GM12891 (cell line): ENCODE measurements around the gene PFKFB2.

Source experiments
- PAX5 ChIP-seq: IDR thresholded peaks from 2 replicates; pipeline ENCODE4 v1.6.1; 2011; ENCODE audit warnings: low read length, moderate library complexity, mild to moderate bottlenecking; ENCODE audit not compliant: insufficient read depth, severe bottlenecking
- POLR2A ChIP-seq: IDR thresholded peaks from 2 replicates; pipeline ENCODE4 v1.6.1; 2011; ENCODE audit warnings: low read depth, low read length, control low read depth
- POLR2AphosphoS5 ChIP-seq: IDR thresholded peaks from 2 replicates; pipeline ENCODE4 v1.6.1; 2011; ENCODE audit warnings: low read depth, low read length, control low read depth
- POU2F2 ChIP-seq: IDR thresholded peaks from 2 replicates; pipeline ENCODE4 v1.6.1; 2011; ENCODE audit warnings: low read depth, mild to moderate bottlenecking, control low read depth, low read length, moderate library complexity
- SPI1 ChIP-seq: IDR thresholded peaks from 2 replicates; pipeline ENCODE4 v1.6.1; 2011; ENCODE audit warnings: low read depth, low read length, control low read depth
- TAF1 ChIP-seq: IDR thresholded peaks from 2 replicates; pipeline ENCODE4 v1.6.1; 2011; ENCODE audit warnings: low read depth, low read length, control low read depth

DNA sequence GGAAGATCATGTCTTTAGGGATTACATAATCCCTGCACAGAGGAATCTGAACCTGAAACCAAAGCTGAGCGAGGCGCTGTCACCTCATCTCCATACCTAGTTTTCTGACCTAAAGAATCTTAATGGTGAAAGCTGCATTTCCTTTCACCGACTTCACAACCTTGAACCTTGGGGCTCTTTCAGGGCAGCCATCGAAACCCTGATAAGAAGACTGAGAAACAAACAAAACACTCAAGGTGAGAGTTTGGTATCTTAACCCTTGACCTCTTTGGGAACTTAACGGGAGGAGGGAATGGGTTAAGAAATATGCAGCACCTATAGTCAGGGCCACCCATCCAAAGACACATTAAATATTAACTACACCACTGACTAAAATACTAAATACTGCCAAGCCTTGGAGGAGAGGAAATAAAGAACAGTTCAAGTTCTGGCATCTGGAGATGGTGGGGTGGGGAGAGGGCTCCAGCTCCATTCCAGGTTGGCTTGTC, 22.5 kb upstream of the PFKFB2 start:
- no peak for TF ChIP-seq TAF1
- TF ChIP-seq POLR2AphosphoS5: no peak
- TF ChIP-seq POLR2A: no peak
- TF ChIP-seq PAX5: no peak
- TF ChIP-seq POU2F2: no peak
- TF ChIP-seq SPI1: no peak
